ENCODE results near the gene BDH2.

GRCh38 chr4:103075894-103076746 is 23.5 kb downstream of the BDH2 start:
- TF ChIP-seq, protein P1, sequence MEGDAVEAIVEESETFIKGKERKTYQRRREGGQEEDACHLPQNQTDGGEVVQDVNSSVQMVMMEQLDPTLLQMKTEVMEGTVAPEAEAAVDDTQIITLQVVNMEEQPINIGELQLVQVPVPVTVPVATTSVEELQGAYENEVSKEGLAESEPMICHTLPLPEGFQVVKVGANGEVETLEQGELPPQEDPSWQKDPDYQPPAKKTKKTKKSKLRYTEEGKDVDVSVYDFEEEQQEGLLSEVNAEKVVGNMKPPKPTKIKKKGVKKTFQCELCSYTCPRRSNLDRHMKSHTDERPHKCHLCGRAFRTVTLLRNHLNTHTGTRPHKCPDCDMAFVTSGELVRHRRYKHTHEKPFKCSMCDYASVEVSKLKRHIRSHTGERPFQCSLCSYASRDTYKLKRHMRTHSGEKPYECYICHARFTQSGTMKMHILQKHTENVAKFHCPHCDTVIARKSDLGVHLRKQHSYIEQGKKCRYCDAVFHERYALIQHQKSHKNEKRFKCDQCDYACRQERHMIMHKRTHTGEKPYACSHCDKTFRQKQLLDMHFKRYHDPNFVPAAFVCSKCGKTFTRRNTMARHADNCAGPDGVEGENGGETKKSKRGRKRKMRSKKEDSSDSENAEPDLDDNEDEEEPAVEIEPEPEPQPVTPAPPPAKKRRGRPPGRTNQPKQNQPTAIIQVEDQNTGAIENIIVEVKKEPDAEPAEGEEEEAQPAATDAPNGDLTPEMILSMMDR (IDR thresholded peaks at IDR 0.05), result peak in 1 of 3 experiments; percentile 18
- TF ChIP-seq POLR2AphosphoS5 (IDR thresholded peaks at IDR 0.05; ENCODE audit: insufficient read depth in 1 of 2, low read depth in 1 of 2), result peak in 1 of 2 donors; percentile 66

Measured in vagina (tissue), 2 donors.